Measurements from ENCODE around the gene MEGF9.
A peak's percentile ranks its signal among the peaks of the same experiment; 100 is the strongest.

The MEGF9 gene

DNA sequence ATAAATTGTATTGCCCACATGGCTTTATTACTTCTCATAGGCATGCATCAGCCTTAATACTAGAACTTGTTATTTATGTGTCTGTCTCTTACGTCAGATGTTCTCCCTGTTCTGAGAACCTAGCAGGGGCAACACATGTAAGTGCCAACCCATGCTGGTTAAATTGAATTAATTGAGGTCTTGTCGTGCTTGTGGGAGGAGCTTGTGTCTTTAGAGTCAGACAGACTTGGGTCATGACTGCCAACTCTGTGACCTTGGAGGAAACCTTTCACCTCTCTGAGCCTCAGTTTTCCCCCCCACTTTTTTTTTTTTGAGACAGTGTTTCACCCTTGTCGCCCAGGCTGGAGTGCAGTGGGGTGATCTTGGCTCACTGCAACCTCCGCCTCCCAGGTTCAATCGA lies 2.2 kb upstream of the MEGF9 start:
- H3K27me3 Mint-ChIP-seq = no peaks in the 10 kb centered on the region
- no peak overlapping the region for H3K27ac Mint-ChIP-seq
- H3K9me3 Mint-ChIP-seq = no peaks in the 10 kb centered on the region
- H3K4me3 Mint-ChIP-seq = no peak overlapping the region
- peaks cover 28% of the 10 kb centered on the region for H3K4me1 Mint-ChIP-seq
- H3K36me3 Mint-ChIP-seq = no peaks in the 10 kb centered on the region
- ATAC-seq = no peak

- no peaks in the 10 kb centered on the region for H3K27me3 Mint-ChIP-seq
- H3K9me3 Mint-ChIP-seq = no peaks in the 10 kb centered on the region
- no peak for ATAC-seq
- H3K4me3 Mint-ChIP-seq = peak overlapping the region; percentile 84
- no peaks in the 10 kb centered on the region for H3K36me3 Mint-ChIP-seq
- H3K4me1 Mint-ChIP-seq = peaks cover 36% of the 10 kb centered on the region
- no peak overlapping the region for H3K27ac Mint-ChIP-seq
These were observed 1.2 kb upstream of the MEGF9 start for GRCh38 chr9:120715389-120715924.

- Mint-ChIP-seq H3K4me1 (peaks cover 36% of the 10 kb centered on the region), H3K4me3 (peak overlapping the region; percentile 84), H3K27ac (peak overlapping the region; percentile 92), H3K36me3 (no peaks in the 10 kb centered on the region), H3K9me3 (no peaks in the 10 kb centered on the region), H3K27me3 (no peaks in the 10 kb centered on the region)
- ATAC-seq = no peak
These were observed 647 bp upstream of the MEGF9 start for GRCh38 chr9:120714846-120715388.

- H3K27me3 Mint-ChIP-seq = no peaks in the 10 kb centered on the region
- H3K4me3 Mint-ChIP-seq = peak overlapping the region; percentile 96
- H3K4me1 Mint-ChIP-seq = peaks cover 36% of the 10 kb centered on the region
- H3K36me3 Mint-ChIP-seq = no peaks in the 10 kb centered on the region
- H3K9me3 Mint-ChIP-seq = no peaks in the 10 kb centered on the region
- peak overlapping the region; percentile 92 for H3K27ac Mint-ChIP-seq
- no peak for ATAC-seq
These were observed 798 bp downstream of the MEGF9 start for GRCh38 chr9:120713257-120714087.

DNA sequence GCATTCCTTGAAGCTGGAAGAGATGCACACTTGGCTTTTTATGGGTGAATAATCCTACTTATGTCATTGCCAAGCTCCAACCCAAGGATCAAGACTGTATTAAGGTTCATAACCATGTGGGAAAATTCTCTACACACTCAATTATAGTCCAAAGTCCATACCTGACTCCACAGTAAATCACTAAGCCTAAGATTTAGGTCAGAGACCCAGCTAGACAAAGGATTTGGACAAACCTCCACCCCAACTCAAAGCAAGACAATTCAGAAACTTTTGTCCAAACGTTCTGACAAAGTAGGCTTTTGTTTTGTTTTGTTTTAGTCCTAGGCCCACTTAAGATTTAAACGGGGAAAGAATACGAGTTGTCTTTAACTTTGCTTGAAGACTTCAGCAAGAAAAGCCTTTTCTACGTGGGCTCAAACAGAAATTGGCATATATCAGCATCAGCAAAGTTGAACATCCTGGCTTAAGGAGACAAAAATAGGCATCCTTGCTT lies 1.7 kb downstream of the MEGF9 start:
- Mint-ChIP-seq H3K36me3 (no peaks in the 10 kb centered on the region), H3K4me3 (peak overlapping the region; percentile 96), H3K9me3 (no peaks in the 10 kb centered on the region), H3K27ac (peak overlapping the region; percentile 92), H3K4me1 (peaks cover 36% of the 10 kb centered on the region), H3K27me3 (no peaks in the 10 kb centered on the region)
- no peak for ATAC-seq

DNA sequence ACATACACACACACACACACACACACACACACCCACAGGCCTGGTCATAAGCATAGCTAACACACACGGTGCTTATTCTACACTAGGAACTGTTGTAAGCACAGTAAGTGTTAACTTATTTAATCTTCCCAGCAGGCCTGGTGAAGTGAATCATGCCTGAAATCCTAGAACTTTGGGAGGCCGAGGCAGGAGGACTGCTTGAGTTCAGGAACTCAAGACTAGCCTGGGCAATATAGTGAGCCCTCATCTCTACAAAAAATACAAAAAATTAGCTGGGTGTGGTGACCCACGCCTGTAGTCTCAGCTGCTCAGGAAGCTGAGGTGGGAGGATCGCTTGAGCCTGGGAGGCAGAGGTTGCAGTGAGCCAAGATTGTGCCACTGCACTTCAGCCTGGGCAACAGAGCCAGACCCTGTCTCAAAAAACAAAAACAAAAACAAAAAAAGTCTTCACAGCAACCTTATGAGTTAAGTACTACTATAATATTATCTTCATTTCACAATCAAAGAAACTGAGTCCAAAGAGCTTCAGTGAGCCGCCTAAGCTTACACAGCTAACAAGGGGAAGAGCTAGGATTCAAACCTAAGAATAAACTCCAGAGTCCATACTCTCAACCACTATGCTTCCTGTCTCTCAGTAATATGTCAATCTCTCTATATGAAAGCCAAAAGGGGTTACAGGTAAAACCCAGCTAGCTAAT lies 2.3 kb downstream of the MEGF9 start:
- no peaks in the 10 kb centered on the region for H3K9me3 Mint-ChIP-seq
- H3K4me3 Mint-ChIP-seq = peak overlapping the region; percentile 96
- ATAC-seq = no peak
- H3K4me1 Mint-ChIP-seq = peaks cover 36% of the 10 kb centered on the region
- no peaks in the 10 kb centered on the region for H3K36me3 Mint-ChIP-seq
- peak overlapping the region; percentile 92 for H3K27ac Mint-ChIP-seq
- no peaks in the 10 kb centered on the region for H3K27me3 Mint-ChIP-seq

GRCh38 chr9:120711354-120711753 lies 2.9 kb downstream of the MEGF9 start:
- Mint-ChIP-seq H3K27me3 (no peaks in the 10 kb centered on the region), H3K4me1 (peaks cover 36% of the 10 kb centered on the region), H3K9me3 (no peaks in the 10 kb centered on the region), H3K36me3 (no peaks in the 10 kb centered on the region), H3K4me3 (no peak overlapping the region), H3K27ac (peak overlapping the region; percentile 92)
- ATAC-seq = no peak

DNA sequence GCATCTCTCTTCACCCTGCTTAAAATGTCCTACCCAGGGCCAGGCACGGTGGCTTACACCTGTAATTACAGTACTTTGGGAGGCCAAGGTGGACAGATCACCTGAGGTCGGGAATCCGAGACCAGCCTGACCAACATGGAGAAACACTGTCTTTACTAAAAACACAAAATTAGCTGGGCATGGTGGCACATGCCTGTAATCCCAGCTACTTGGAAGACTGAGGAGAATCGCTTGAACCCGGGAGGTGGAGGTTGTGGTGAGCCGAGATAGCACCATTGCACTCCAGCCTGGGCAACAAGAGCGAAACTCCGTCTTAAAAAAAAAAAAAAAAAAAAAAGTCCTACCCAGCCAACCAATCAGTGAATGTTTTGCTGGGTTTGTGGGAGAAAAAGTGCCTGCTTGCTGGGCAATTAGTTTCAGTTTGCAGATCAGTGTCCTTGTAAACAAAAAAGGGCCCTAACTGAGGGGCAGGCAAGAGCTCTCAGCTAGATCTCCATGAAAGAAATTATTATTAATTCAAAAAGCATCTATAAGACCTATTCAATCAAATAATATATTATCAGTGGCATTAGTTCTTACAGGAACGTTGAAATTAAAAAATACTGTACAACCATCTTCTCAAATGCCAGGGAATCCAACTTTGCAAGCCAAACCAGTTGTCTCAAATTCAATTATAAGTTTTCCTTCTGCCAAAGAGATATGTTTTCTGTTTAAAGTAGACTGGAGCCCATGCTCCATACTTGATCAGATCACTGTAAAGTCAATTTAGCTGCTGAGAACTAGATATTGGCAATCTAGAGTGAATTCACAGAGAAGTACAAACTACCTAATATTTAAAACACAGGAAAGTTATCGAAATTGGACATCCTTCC lies 3.9 kb downstream of the MEGF9 start:
- no peaks in the 10 kb centered on the region for H3K9me3 Mint-ChIP-seq
- peaks cover 38% of the 10 kb centered on the region for H3K4me1 Mint-ChIP-seq
- no peaks in the 10 kb centered on the region for H3K36me3 Mint-ChIP-seq
- H3K4me3 Mint-ChIP-seq = peak overlapping the region; percentile 80
- peak overlapping the region; percentile 81 for H3K27ac Mint-ChIP-seq
- no peaks in the 10 kb centered on the region for H3K27me3 Mint-ChIP-seq
- ATAC-seq = no peak

DNA sequence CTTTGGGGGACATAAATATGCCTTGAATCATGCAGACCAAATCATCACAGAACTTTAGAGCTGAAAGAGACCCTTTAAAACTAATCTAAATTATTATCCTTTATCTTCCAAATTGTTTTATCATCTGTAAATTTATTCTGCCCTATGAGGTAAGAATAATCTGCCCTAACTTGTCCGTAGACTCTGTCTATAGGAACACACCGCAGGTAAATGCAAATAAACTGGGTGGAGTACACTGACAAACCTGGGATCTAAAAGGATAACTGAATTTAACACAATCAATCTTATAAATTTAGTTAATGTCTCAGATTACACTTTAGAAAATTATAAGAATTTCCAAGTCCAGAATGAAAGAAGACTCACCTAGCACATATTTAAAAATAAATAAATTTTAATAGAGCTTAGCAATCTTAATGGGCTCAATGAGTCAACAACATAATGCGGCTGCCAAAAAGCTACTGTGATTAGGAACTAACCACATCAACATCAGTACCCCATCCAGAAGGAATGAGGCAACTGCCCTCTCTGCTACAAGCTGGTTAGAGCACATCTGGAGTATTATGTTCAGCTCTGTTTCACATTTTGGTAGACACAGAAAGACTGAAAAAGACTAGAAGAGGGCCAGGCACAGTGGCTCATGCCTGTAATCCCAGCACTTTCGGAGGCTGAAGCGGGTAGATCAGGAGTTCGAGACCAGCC lies 5.6 kb downstream of the MEGF9 start:
- H3K36me3 Mint-ChIP-seq = no peaks in the 10 kb centered on the region
- no peak overlapping the region for H3K4me3 Mint-ChIP-seq
- H3K27ac Mint-ChIP-seq = peak overlapping the region; percentile 81
- H3K4me1 Mint-ChIP-seq = peaks cover 37% of the 10 kb centered on the region
- no peaks in the 10 kb centered on the region for H3K27me3 Mint-ChIP-seq
- ATAC-seq = no peak
- no peaks in the 10 kb centered on the region for H3K9me3 Mint-ChIP-seq

GRCh38 chr9:120707170-120707569 lies 7.1 kb downstream of the MEGF9 start:
- H3K27ac Mint-ChIP-seq = no peak overlapping the region
- no peaks in the 10 kb centered on the region for H3K27me3 Mint-ChIP-seq
- H3K4me3 Mint-ChIP-seq = no peak overlapping the region
- no peaks in the 10 kb centered on the region for H3K36me3 Mint-ChIP-seq
- no peak for ATAC-seq
- no peaks in the 10 kb centered on the region for H3K9me3 Mint-ChIP-seq
- H3K4me1 Mint-ChIP-seq = peaks cover 22% of the 10 kb centered on the region

DNA sequence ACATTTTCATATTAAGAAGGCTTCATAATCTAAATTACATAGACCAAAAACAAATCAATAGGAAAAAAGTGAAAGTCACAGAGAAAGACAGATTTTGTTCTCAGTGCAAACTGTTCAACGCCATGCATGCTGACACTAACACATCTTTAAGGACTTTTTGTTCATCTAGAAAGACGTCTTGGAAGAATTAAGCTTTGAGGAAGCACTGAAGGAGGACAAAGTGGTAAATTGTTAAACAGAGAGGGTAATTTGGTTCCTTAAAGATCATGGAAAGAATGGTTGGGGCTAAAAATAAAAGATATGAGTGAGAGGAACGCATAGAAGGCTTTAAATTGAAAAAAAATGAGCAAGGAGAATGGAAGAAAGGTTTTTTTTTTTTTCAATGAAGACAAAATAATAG lies 9.1 kb downstream of the MEGF9 start:
- Mint-ChIP-seq H3K27ac (no peak overlapping the region), H3K27me3 (no peaks in the 10 kb centered on the region), H3K9me3 (no peaks in the 10 kb centered on the region), H3K36me3 (no peaks in the 10 kb centered on the region), H3K4me1 (peaks cover 7% of the 10 kb centered on the region), H3K4me3 (no peak overlapping the region)
- ATAC-seq = no peak

- Mint-ChIP-seq H3K4me1 (peaks cover 15% of the 10 kb centered on the region), H3K36me3 (no peaks in the 10 kb centered on the region), H3K27ac (no peak overlapping the region), H3K27me3 (no peaks in the 10 kb centered on the region), H3K9me3 (no peaks in the 10 kb centered on the region), H3K4me3 (no peak overlapping the region)
- ATAC-seq = no peak
These were observed 12.2 kb downstream of the MEGF9 start for GRCh38 chr9:120702075-120702474.

GRCh38 chr9:120701248-120701647 lies 13.0 kb downstream of the MEGF9 start:
- H3K4me3 Mint-ChIP-seq = no peak overlapping the region
- peaks cover 21% of the 10 kb centered on the region for H3K4me1 Mint-ChIP-seq
- no peaks in the 10 kb centered on the region for H3K27me3 Mint-ChIP-seq
- no peak overlapping the region for H3K27ac Mint-ChIP-seq
- no peak for ATAC-seq
- no peaks in the 10 kb centered on the region for H3K9me3 Mint-ChIP-seq
- H3K36me3 Mint-ChIP-seq = no peaks in the 10 kb centered on the region

- Mint-ChIP-seq H3K4me3 (no peak overlapping the region), H3K4me1 (peaks cover 27% of the 10 kb centered on the region), H3K27me3 (no peaks in the 10 kb centered on the region), H3K9me3 (no peaks in the 10 kb centered on the region), H3K27ac (no peak overlapping the region), H3K36me3 (no peaks in the 10 kb centered on the region)
- no peak for ATAC-seq
These were observed 15.5 kb downstream of the MEGF9 start for GRCh38 chr9:120698766-120699165.

Measured in stimulated activated memory B cell treated with anti-CD40 and anti-IgM and Interleukin-4, amounts not matched to agents 10 μg/mL and 1 μg/mL and 100 μg/mL, for 72 hours (primary cell).